ENCODE results near the gene ZEB1.
"Not testable (repeated sequence)": the region's sequence is repeated elsewhere in the genome, so short reads cannot be mapped to it uniquely, and the experiment has no call there.

Gene ZEB1

DNA sequence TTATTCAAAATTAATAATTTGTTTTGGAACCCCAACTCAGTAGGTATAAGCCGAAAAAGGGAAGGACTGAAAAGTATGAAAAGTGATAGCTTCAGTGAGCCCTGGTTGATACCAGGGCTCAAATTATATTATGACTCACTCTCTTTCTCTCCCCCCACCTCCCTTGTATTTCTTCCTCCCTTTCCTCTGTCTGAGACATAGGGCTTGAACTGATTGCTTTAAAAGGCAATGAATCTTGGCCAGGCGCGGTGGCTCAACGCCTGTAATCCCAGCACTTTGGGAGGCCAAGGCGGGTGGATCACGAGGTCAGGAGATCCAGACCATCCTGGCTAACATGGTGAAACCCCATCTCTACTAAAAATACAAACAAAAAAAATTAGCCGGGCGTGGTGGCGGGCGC lies 108.3 kb downstream of the ZEB1 start:
- not testable (repeated sequence) for DNase-seq

DNA sequence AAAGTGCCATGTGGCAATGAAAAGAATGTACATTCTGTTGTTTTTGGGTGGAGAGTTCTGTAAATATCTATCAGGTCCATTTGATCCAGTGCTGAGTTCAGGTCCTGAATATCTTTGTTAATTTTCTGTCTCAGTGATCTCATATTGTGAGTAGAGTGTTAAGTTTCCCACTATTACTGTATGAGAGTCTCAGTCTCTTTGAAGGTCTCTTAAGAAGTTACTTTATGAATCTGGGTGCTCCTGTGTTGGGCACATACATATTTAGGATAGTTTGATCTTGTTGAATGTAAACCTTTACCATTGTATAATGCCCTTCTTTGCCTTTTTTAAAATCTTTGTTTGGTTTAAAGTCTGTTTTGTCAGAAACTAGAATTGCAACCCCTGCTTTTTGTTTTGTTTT lies 109.5 kb downstream of the ZEB1 start:
- DNase-seq, result not testable (repeated sequence)

DNA sequence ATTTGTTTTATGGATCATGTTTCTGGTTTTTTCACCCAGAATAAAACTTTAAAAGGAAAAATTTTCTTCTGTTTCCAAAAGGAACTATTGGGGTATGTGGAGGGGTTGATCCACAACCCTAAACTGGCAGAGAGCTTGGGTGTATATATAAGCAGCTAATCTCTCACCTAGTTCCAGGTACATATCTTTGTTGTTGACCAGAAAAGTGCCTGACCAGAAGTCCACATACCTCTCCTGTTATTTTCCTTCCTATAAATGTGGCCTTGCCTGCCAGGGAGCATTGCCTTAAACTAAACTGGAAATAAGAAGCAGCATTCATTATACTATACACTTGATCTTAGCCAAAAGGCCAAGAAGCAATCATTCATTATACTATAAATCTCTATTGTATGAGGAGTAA lies 112.0 kb downstream of the ZEB1 start:
- DNase-seq, result no peak

DNA sequence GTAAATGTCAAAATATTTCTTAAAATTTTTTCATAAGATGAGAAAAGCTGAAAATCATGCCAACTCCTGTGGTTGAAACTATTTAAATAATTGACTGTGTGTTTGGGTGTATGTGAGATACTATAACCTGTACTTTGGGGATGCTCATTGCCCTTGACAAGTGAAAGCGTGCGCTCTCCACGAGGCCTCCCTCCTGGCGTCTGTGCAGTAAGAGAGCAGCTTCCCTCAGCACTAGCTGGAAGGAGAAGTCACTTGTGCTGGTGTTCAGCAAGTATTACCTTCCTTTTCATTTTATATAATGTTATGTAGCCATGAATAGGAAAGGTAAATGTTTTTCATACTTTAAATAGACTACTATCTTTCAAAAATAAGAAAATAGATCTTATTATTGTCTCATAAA lies 118.9 kb downstream of the ZEB1 start:
- no peak for DNase-seq

DNA sequence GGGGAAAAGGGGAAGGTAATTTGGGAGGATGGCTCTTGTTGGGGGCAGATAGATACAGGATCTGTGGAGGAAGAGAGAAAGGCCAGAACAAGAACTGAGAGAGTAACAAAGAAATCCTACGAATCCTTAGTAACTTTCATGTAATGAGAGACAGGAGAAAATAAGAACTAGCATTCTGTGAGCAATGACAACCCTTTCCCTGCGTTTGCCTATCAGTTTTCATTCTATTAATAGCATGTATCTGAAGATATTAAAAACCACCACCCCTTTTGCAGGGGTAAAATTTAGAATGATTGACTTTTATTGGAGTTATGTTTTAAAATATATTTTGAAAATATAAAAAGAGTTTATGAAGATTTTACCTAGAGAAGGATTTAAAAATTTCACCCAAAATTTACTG lies 132.8 kb downstream of the ZEB1 start:
- DNase-seq, result no peak

DNA sequence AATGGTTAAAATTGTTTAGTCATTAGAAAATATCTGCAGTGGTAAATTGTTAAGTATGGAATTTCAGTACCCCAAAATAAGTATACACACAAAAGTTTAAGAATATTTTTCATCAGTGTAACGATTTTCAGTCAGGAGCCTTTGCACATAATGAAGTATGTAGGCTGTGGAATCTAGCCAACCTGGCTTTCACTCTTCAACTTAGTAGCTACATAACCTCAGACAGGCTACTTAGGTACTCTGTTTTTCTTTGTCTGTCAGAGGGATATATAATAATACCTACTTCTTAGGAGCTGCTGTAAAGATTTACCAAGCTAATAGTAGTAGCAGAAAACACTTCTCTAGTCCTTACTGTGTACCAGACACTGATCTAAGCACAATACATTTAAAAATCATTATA lies 137.5 kb downstream of the ZEB1 start:
- DNase-seq, result no peak

DNA sequence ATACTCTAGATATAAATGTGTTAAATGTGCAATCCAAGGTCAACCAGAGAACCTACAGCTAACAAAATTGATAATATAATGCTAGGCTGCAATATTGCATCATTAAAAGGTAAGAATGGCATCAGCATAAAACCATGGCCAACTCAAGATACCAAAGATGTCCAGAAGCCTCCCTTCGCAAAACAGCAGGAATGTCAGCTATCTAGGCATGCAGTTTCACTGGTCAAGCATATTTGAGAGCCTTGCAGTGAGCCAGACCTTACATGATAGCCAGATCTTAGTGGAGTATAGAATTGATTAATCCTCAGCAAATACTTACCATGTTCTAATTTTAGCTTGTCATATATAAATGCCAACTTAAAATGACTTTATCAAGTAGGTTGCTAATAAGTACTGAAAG lies 138.8 kb downstream of the ZEB1 start:
- DNase-seq, result no peak

DNA sequence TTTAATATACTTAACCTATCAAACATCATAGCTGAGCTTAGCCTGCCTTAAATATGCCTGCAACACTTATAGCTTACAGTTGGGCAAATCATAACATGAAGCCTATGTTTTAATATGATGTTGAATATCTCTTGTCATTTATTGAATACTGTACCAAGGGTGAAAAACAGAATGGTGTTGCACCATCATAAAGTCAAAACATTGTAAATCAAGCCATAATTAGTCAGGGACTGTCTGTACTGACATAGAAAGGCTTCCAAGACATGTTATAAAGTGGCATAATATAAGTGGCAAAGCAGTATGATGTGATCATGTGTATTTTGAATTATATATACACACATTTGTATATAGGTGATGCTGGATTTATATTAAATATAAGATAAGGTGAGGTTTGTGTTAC lies 140.0 kb downstream of the ZEB1 start:
- no peak for DNase-seq

DNA sequence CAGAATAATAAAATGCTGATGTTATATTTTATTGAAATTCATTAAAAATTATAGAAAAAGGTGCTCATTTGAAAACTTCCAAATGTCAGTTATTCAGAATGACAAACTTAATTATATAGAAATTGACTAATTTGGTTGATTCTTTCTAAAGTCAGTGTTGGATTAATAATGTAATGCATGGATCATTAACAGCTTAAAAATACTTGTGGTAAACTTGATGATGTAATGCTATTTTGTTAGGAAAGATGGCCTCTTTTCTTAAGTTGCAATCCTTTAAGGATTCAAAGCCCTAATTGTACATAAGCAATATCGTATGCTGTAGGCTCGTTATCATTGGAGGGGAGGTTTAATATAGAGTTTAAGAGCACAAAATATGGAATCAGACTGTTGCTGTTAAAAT lies 141.2 kb downstream of the ZEB1 start:
- DNase-seq, result no peak

DNA sequence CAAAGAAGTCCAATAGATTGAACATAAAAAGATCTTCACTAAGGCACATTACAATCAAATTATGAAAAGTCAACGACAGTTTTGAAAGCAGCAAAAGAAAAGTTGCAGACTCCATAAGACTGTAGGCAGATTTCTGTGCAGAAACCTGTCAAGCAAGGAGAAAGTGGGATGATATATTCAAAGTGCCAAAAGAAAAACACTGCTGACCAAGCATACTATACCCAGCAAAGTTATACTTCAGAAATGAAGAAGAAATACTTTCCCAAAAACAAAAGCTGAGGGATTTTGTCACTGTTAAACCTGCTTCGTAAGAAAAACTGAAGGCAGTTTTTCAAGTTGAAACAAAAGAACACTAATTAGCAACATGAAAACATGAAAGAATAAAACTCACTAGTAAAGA lies 145.5 kb downstream of the ZEB1 start:
- no peak for DNase-seq

DNA sequence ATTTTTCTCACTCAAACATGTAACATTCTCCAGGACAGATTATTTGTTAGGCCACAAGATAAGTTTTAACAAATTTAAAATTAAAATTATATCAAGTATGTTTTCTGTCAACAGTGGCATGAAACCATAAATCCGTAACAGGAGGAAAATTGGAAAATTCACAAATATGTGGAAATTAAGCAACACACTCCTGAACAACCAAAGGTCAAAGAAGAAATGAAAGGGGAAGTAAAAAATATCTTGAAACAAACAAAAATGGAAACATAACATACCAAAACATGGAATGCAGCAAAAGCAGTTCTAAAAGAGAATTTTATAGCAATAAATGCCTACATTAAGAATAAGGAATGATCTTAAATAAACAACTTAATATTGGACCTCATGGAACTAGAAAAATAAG lies 147.3 kb downstream of the ZEB1 start:
- DNase-seq, result no peak

DNA sequence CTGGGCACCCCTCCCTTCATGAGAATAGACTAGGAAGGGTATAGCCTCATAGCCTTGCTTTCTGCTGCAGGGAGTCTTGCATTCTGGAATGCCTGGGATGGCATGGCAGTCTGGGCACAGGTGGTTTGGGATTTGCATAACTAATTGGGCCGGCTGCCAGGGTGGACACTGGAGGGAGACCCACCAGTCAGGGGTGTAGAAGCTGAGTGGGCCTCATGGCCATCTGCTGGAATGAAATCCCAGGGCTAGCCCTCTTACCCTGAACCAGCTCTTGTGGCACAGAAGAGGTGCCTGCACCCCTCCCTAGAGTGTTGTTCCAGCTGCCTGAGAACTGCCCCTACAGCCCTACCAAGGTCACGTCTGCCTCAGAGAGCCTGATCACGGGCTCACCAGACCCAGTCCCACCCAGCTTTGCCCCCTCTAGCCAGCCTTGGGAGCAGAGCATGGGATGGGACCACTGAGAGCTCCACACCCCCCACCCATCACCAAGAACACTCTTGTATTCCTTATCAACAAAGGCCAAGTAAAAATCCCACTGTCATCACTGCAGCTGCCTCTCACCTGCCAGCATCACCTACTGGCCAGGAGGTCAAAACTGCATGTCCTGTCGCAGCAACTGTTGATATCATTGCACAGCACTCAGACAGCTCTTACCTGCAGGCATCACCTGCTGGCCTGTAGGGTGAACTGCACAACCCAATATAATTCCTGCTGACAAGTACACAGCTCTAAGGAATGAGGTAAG lies 148.9 kb downstream of the ZEB1 start:
- DNase-seq, result peak; percentile 1

DNA sequence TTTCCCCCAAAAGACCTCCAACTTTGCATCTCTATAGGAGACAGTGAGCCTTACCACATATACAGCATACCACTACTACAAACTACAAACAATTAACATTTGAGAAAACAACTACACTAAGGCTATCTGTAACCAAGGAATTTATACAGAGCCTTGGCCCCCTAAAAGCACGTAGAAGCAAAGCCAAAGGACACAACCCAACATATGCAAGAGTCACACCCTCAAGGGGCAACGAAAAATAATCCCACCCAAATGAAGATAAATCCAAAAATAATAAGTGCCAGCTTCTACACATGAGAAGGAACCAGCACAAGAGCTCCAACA lies 149.5 kb downstream of the ZEB1 start:
- no peak for DNase-seq

DNA sequence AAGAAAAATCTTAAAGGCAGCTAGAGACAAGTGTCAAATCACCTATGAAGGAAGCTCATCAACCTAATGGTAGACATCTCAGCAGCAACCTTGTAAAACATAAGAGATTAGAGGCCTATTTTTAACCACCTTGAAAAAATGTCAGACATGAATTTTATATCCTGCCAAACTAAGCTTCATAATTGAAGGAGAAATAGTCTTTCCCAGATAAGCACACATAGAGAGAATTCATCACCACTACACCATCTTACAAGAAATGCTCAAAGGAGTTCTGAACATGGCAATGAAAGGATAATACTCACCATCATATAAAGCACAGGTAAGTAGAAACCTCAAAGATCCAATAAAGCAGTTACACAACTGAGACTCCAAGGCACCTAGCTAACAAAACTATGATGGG lies 156.5 kb downstream of the ZEB1 start:
- DNase-seq, result no peak

DNA sequence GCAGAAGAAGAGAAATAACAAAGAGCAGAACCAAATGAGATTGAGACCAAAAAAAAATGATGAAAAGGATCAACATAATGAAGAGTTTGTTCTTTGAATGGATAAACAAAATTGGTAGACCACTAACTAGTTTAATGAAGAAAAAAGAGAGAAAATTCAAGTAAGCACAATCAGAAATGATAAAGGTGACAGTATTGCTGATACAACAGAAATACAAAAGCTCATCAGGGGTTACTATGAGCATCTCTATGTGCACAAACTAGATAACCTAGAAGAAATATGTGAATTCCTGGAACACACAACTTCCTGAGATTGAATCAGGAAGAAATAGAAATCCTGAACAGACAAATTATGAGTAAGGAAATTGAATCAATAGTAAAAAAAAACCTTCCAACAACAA lies 157.1 kb downstream of the ZEB1 start:
- DNase-seq, result no peak

DNA sequence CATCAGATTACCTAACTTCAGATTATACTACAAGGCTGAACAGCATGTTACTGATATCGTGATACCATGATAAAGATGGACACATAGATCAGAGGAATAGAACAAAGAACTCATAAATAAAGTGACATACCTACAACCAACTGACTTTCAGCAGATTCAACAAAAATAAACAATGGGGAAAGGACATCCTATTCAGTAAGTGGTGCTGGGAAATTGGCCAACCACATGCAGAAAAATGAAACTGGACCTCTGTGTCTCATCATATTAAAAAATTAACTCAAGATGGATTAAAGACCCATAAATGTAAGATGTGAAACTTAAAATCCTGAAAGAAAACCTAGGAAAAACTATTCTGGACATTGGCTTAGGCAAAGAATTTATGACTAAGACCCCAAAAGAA lies 158.6 kb downstream of the ZEB1 start:
- DNase-seq, result no peak

DNA sequence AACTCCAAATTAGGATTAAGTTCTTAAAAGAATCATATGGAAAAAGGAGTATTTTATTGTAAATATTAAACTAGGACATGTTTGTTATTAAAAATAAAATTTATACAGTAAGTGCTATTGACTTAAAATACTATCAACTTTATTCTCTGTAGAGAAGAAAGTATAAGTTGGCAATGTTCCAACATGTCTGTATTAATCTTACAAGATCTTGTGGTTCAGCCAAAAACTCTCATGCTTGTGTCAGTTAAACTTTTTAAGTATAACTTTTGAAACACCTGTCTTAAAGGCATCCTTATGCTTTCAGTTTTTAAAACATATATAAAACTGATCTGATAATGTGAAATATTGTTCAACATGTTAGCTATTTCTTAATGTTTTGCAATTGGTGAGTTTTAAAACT lies 160.7 kb downstream of the ZEB1 start:
- DNase-seq, result no peak

DNA sequence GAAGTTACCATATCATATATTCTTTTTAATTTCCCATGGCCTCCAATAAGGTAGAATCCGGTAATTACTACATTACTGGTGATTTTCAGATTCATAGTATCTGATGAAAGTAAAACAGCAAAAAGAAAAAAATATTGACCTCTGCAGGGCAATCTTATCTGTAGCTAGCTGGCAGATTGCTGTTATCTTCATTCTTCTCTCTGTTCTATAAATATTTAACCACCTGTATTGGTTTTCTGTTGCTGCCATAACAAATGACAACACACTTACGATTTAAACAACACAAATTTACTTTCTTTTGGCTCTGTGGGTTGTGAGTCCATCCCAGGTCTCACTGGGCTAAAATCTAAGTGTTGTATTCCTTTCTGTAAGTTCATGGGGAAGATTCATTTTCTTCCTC lies 164.5 kb downstream of the ZEB1 start:
- DNase-seq, result no peak

DNA sequence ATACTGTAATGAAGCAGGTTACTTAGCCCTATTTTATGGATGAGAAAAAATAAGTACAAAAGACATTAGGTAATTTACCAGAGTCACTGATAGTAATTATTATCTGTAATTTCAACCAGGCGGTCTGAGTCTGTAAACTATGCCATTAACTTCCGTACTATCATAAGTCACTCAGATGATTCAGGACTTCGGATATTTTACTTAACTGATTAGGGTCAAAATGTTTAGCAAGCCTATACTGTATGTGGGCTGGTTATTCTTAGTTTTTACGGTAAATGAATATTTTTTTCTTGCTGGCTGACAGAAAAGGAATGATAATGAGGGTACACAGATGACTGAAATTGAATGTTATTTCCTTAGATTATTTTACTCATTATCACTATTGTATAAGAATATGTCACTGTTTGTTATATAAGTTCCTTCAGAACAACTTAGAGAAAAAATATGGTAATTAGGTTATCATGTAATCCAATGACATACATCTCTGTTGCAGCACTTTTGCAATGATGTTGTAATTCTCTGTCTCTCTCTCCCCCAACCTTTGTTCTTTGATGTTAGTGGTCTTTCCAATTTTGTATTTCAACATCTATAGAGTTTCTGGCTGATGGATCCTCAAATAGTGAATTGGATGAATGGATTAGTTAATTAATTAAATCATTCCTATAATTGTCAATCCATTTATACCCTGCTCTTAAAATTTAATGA lies 165.6 kb downstream of the ZEB1 start:
- no peak for DNase-seq

DNA sequence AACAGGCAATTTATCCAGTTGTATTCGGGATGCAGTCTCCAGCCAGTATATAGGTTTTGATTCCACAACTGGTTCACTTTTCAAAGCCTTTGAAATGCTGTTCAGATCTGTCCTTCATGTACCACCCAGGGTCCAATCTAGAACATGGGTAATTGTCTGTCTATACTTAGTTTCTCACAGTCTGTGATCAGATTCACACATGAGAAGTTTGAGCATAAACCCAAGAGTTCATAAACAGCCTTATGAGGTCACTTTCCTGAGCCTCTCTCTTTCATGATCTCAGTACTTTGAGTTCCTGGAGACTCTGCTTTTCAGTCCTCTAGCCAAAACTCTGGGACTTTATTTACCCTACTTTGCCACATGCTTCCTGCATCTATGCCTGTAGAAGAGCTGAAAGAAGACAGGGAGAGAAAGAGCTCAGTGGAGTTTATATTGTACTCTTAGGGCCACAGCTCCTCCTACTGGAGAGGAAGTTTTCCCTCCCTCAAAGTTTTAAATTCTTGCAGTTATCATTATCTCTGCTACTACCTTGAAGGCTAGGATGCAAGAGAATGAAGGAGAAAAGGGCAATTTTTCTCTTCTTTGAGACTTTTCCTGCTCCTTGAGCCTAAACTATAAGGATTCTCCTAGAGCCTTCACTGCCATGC lies 172.0 kb downstream of the ZEB1 start:
- DNase-seq, result no peak

DNA sequence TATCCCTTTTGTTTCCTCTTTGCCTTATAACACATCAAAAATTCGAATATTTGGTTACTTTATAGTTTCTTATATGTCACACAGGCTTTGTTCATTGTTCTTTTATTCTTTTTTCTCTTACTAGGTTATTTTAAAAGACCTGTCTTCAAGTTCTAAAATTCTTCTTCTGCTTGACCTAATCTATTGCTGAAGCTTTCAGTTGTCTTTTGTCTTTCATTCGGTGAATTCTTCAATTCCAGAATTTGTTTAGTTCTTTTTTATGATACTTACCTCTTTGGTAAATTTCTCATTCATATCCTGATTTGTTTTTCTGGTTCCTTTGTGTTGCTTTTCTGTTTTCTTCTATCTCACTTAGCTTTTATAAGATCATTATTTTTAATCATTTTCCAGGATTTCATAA lies 188.4 kb downstream of the ZEB1 start:
- DNase-seq, result no peak

DNA sequence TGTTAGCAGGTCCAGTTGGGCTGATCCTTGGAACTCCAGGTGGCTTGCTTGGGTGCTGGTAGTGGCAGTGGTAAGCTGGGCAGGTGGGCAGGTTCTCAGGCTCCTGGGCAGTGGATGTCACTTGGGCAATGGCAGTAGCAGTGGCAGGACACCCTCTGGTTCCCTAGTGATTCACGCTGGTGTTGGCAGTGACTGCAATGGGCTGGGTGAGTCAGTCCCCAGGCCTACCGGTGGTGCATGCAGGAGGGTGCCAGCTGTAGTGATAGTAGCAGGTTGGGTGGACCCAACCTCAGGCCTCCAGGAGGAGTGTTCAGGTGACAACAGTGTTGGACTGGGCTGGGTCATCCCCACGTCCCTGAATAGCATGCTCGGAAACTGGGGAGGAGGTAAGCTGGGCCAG lies 189.2 kb downstream of the ZEB1 start:
- no peak for DNase-seq

DNA sequence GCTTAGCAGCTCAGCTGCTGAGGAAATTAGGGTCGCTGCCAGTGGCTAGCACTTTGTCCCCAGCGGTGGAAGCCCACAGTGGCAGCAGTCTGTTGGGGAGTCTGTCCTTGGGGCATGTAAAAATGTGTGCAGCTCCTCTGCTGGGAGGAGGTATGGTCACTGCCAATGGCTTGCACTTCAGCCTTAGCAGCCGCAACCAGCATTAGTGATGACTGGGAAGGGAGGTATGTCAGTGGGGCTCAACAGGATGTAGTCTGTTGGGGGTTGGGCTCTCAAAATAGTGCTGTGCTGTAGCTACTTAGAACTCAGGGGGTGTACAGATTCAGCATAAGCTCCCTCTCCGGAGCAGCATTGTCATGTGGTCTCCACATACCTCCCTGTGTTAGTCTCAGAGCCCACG lies 189.9 kb downstream of the ZEB1 start:
- no peak for DNase-seq

DNA sequence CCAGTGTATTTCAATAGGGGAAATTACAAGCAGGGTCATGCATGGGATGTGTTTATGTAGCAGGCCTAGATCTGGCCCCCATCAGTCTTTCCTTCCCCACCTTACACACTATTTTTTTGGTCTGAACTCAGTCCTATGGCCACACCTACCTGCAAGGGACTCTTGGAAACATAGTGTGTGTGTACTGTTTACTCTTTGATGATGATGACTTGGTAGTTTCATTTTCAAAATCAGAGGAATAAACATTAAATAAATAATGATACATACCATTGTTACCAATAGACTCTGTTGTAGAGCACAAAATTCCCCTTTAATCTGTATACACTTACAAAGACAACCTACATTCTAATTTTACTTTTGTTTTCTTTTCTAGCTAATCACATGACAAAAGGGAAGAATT lies 191.0 kb downstream of the ZEB1 start:
- no peak for DNase-seq

DNA sequence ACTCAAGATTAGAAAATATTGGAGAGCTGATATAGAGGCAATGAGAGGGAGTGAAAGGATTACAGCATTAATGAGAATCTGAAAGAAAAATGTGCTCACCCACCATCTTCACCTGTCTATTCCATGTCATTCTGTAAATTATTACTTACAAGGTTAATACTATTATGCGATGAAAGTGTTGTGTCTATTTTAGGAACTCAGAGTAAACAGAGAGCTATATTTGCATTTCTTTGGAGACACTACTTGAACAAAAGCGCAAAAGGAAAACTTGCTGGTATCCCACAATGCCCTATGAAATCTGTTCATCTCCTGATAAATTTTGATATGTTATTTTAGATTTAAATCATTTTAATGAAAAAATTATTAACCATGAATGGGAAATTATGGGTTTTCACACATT lies 196.1 kb downstream of the ZEB1 start:
- no peak for DNase-seq
